Stimulated activated CD4-positive, alpha-beta T cell treated with anti-CD3 and anti-CD28 coated beads, Interleukin-15, amount 100 ng/mL, for 24 hours (primary cell): Measurements from ENCODE around the gene TBC1D5.
A peak's percentile ranks its signal among the peaks of the same experiment; 100 is the strongest.

Experiments
- DNase-seq: peaks from one replicate; pipeline ENCODE4 v3.0.0-alpha.2; 2020

Gene TBC1D5

GRCh38 chr3:17266846-17267245 is 475.6 kb downstream of the TBC1D5 start:
- DNase-seq: no peak

- DNase-seq: no peak
Measured at GRCh38 chr3:17261627-17262369, 480.6 kb downstream of the TBC1D5 start.

GRCh38 chr3:17260257-17260656 is 482.2 kb downstream of the TBC1D5 start:
- DNase-seq: no peak

DNA sequence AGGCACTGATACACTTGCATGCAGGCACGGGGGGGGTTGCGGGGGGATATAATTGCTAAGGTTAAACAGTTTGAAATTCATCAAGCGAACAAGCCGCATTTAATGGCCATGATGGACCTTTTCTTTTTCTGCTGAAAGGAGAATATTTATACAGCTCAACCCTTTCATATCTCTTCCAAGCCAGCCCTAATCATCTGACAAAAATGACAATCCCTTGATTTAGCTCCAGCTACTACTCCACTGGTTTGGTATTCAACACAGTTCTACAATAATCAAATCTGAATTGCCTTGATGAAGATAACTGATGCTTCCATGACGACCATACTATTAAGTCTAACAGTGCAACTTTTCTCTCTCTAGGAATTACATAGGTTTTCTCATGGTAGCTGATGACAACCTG is 482.7 kb downstream of the TBC1D5 start:
- no peak for DNase-seq

DNA sequence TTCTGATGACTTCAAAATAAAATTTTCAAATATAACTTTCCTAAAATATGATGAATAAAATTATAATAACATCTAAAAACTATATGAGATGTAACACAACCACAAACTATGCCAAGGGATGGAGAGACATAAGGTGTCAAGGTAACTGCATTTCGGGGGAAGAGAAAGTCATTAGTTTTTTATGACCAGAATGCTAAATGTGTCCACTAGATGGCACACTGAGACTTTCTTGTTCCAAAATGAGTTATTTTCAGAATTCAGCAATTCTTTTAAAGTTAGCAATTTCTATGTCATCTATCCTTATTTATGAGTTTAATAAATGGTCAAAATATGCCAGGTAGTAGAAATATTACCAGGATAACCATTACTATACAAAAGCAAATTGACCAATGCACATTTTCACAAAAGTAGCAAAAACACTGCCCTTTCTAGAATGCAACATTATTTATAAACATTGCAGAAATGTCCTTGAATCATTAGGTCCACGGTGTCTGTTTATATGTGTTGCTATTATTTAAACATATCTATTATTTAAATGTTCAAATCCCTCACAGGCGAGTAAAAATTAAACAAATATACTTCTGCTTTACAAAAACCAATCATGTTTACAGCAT is 483.5 kb downstream of the TBC1D5 start:
- DNase-seq: peak; percentile 6

- DNase-seq: no peak
Measured at GRCh38 chr3:17257269-17257668, 485.2 kb downstream of the TBC1D5 start.

DNA sequence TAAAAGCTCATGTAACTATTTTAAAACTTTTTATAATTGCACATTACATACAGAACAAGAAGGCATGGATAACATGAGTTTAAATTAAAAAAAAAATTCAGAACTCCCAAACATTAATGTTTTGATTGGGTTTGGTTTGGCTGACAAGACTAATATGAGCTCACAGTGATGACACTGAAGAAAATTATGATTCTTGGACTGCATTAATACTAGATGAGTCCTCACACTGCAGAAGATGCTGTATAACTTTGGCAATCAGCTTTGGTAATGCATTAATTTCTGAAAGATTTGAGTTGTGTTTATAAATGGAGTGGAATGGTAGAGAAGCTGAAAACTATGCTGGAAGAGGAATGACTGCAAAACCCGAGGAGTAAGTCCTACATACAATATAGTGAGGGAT is 498.8 kb downstream of the TBC1D5 start:
- no peak for DNase-seq

DNA sequence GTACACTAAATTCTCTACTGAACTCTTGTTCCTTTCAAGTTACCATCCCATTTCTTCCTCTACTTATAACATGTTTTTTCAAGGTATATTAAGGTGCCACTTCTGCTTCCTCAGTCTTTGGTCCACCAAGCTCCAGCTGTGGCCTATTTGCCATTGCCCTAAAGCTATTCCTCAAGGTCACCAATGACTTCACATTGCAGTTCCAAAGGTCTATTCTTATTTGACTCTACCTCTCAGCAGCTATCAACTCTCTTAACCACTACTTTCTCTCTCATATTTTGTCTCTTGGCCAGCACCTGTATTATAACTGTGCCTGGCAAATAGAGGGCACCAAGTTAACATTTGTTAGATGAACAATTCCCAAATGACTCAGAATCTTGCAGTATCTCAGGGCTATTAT is 503.0 kb downstream of the TBC1D5 start:
- DNase-seq: no peak

- DNase-seq: no peak
Measured at GRCh38 chr3:17238023-17238422, 504.4 kb downstream of the TBC1D5 start.

DNA sequence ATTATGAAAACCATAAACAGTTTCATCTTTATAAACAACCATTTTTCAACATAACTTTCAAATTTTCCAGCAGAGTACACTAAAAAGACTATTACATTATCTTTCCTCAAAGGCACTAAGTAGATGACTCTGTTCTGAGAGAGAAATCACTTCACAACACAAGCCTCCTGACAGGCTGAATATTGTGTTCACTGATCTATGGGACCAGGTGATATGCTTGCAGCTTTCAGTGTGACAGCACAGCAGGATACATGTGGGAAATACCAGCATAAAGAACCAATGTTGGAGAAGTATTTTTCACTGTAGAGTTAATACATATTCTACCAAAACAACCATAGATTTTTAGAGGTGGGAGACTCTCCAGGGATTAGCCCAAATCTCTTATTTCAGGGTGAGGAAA is 507.1 kb downstream of the TBC1D5 start:
- no peak for DNase-seq

DNA sequence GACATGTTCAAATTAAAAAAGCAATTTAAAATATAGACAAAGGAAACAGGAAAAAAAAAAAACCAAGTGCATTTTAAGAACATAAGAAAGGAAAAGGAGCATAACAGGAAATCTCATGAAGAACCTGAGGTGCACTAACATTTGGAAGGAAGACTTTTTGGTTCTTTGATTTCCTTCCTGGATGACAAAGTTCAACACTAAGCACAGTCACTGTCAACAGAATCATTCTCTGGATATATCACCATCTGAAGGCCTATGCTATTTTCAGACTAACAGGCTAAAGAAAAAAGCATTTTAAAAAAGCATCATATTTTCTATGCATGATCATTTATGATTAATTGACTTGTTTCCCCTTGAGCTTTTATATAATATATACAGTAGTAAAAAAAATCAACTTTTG is 508.0 kb downstream of the TBC1D5 start:
- no peak for DNase-seq

DNA sequence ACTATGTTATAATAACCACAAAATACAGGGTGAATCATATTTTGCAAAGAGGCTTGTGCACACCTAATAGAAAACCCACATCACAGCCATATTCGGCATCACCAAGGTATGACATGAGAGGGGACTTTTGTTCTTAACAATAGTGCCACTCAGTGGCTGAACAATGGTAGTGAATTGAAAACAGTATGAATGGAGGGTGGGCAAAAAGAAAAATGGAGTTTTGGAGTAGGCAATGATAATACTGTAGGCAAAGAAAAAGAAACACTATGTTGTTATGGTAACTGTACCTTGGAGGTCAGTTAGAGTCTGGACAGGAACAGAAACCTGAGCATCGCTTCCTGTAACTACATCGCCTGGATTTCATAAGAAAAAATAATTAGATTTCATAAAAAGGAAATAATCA is 509.0 kb downstream of the TBC1D5 start:
- DNase-seq: peak; percentile 29

DNA sequence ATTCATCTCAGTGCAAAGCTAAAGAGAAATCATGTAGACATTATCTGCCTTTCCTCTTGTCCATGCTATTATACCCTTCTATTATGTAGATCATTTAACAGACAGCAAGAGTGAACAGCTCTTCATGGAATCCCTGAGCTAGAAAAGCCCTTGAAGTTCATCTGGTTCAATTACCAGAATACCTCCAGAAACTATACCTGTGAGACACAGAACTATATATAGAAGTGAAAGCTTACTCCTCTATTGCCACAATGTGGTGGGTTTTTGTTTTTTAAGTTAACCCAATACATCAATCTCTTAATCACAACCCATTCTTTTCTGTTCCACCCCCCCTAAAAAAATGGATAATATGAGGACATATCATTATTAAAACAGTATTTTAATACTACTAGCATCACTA is 510.0 kb downstream of the TBC1D5 start:
- DNase-seq: no peak

GRCh38 chr3:17231537-17232261 is 510.7 kb downstream of the TBC1D5 start:
- DNase-seq: no peak

DNA sequence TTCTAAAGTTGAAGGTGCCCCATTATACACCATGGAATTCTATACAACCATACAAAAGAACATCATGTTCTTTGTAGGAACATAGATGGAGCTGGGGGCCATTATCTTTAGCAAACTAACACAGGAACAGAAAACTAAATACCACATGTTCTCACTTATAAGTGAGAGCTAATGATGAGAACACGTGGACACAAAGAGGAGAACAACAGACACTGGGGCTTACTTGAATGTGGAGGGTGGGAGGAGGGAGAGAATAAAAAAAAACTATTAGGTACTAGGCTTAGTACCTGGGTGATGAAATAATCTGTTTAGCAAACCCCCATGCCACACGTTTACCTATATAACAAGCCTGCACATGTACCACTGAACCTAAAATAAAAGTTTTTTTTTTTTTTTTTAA is 515.0 kb downstream of the TBC1D5 start:
- DNase-seq: no peak

- DNase-seq: no peak
Measured at GRCh38 chr3:17221529-17221928, 520.9 kb downstream of the TBC1D5 start.

- DNase-seq: no peak
Measured at GRCh38 chr3:17219593-17219992, 522.8 kb downstream of the TBC1D5 start.

DNA sequence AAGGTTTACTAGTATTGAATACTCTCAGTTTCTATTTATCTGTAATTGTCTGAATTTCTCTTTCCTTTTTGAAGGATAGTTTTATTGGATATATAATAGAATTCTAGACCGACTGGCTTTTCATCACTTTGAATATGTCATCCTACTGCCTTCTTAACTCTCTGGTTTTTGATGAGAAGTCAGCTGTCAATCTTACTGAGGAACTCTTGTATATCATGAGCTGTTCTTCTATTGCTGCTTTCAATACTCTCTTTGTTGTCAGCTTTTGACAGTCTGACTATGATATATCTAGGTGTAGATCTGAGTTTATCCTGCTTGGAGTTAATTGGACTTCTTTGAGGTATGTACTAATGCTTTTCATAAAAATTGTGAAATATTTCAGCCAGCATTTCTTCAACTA is 523.8 kb downstream of the TBC1D5 start:
- no peak for DNase-seq

DNA sequence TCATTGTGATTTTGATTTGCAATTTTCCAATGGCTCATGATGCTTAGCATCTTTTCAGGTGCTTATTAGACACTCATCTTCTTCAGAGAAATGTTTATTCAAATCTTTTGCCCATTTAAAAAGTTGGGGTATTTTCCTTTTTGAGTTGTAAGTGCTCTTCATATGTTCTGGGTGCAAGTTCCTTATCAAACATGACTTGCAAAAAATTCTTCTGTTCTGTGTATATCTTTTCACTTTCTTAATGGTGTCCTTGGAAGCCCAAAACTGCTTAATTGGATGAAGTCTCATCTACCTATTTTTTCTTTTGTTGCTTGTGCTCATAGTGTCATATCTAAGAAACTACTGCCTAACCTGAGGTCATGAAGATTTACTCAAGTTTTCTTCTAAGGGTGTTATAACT is 524.8 kb downstream of the TBC1D5 start:
- no peak for DNase-seq

- no peak for DNase-seq
Measured at GRCh38 chr3:17213102-17213501, 529.3 kb downstream of the TBC1D5 start.

- no peak for DNase-seq
Measured at GRCh38 chr3:17207979-17208378, 534.5 kb downstream of the TBC1D5 start.

GRCh38 chr3:17207019-17207418 is 535.4 kb downstream of the TBC1D5 start:
- DNase-seq: no peak

GRCh38 chr3:17204049-17204650 is 538.3 kb downstream of the TBC1D5 start:
- DNase-seq: no peak

- DNase-seq: no peak
Measured at GRCh38 chr3:17201538-17201937, 540.9 kb downstream of the TBC1D5 start.
